Measurements from ENCODE around the gene ADAMTS10. TPM values are rescaled to one million over a fixed set of nuclear protein-coding genes. Genes with fewer than 3 reads are reported as not detected.

ADAMTS10 gene
- total and polyA plus RNA-seq, 2 of the 13 experiments (the other 11 are each of a cell fraction or from before 2014, with no cell fraction given), result 0.49 to 1.7 TPM

DNA sequence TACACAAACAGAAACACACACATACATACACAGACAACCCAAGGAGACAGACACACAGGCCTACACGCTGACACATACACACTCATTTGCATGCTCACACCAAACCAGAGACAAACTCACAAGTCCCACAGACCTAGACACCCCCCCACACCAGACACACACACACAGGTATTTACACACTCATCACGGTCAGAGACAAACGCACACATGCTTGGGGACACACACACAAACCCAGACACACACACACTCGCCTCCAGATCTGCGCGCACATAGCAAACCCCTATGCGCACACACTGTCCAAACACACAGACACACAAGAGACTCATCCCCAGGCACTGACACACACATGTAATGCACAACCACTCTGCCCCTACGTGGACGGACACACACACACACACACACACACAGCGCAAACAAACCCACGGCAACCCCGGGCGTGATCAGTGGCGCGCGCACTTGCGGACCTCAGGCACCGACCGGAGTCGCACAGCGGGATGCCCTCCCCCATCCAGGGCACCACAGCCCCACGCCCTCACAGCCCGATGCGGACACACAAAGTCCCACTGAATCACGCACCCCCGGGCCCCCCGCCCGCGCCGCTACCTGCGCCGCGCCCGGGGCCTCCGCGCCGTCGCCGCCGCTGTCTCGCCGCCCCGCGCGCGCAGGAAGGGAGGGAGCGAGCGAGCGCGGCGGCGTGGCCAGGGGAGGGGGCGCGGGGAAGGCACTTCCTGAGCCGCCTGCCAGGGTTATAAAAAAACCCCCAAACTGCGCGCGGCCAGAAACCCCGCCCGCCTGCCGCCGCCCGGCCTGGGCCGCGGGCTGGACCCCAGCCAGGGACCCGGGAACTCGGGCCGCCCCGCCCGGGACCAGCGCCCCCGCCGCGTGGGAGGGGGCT lies at the start of gene ADAMTS10 (continued):
- TF ChIP-seq, protein P1, sequence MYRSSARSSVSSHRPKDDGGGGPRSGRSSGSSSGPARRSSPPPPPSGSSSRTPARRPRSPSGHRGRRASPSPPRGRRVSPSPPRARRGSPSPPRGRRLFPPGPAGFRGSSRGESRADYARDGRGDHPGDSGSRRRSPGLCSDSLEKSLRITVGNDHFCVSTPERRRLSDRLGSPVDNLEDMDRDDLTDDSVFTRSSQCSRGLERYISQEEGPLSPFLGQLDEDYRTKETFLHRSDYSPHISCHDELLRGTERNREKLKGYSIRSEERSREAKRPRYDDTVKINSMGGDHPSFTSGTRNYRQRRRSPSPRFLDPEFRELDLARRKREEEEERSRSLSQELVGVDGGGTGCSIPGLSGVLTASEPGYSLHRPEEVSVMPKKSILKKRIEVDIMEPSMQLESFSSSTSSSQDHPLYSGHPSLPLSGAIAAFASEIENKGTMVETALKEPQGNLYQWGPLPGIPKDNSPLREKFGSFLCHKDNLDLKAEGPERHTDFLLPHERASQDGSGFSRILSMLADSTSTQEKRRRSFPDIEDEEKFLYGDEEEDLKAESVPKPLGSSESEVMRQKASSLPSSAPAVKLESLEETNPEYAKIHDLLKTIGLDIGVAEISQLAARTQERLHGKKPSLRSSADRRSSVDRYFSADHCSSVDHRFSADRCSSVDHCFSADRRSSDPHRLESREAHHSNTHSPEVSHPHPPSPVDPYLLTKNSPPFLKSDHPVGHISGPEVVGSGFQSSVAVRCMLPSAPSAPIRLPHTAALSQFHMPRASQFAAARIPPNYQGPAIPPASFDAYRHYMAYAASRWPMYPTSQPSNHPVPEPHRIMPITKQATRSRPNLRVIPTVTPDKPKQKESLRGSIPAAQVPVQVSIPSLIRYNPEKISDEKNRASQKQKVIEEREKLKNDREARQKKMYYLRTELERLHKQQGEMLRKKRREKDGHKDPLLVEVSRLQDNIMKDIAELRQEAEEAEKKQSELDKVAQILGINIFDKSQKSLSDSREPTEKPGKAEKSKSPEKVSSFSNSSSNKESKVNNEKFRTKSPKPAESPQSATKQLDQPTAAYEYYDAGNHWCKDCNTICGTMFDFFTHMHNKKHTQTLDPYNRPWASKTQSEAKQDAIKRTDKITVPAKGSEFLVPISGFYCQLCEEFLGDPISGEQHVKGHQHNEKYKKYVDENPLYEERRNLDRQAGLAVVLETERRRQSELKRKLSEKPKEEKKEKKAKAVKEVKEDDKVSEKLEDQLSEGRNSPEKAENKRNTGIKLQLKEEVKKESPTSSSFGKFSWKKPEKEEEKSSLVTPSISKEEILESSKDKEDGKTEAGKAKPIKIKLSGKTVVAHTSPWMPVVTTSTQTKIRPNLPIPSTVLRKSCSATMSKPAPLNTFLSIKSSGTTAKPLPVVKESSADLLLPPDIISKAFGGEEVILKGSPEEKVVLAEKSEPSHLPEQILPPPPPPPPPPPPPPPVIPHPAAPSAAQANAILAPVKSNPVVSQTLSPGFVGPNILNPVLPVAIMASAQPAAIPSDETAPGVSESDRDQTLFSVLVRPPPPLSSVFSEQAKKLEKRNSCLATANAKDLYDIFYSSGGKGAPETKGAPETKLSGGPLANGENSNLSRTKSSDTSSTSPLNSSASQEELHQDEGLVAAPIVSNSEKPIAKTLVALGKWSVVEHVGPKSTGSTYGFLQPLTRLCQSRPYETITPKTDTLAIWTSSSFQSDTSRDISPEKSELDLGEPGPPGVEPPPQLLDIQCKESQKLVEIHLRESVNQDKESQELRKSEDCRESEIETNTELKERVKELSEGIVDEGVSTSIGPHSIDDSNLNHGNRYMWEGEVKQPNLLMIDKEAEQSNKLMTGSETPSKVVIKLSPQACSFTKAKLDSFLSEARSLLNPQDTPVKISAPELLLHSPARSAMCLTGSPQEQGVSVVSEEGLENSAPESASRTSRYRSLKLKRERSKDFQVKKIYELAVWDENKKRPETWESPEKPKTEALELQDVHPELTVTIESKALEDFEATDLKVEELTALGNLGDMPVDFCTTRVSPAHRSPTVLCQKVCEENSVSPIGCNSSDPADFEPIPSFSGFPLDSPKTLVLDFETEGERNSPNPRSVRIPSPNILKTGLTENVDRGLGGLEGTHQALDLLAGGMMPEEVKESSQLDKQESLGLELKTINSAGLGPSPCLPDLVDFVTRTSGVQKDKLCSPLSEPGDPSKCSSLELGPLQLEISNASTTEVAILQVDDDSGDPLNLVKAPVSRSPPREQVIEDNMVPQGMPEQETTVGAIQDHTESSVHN (CRISPR knock-in tag; IDR thresholded peaks at IDR 0.05), result 0 out of 2 replicates have a peak, but pooled peaks have one; percentile 79
- TF ChIP-seq, protein P2, sequence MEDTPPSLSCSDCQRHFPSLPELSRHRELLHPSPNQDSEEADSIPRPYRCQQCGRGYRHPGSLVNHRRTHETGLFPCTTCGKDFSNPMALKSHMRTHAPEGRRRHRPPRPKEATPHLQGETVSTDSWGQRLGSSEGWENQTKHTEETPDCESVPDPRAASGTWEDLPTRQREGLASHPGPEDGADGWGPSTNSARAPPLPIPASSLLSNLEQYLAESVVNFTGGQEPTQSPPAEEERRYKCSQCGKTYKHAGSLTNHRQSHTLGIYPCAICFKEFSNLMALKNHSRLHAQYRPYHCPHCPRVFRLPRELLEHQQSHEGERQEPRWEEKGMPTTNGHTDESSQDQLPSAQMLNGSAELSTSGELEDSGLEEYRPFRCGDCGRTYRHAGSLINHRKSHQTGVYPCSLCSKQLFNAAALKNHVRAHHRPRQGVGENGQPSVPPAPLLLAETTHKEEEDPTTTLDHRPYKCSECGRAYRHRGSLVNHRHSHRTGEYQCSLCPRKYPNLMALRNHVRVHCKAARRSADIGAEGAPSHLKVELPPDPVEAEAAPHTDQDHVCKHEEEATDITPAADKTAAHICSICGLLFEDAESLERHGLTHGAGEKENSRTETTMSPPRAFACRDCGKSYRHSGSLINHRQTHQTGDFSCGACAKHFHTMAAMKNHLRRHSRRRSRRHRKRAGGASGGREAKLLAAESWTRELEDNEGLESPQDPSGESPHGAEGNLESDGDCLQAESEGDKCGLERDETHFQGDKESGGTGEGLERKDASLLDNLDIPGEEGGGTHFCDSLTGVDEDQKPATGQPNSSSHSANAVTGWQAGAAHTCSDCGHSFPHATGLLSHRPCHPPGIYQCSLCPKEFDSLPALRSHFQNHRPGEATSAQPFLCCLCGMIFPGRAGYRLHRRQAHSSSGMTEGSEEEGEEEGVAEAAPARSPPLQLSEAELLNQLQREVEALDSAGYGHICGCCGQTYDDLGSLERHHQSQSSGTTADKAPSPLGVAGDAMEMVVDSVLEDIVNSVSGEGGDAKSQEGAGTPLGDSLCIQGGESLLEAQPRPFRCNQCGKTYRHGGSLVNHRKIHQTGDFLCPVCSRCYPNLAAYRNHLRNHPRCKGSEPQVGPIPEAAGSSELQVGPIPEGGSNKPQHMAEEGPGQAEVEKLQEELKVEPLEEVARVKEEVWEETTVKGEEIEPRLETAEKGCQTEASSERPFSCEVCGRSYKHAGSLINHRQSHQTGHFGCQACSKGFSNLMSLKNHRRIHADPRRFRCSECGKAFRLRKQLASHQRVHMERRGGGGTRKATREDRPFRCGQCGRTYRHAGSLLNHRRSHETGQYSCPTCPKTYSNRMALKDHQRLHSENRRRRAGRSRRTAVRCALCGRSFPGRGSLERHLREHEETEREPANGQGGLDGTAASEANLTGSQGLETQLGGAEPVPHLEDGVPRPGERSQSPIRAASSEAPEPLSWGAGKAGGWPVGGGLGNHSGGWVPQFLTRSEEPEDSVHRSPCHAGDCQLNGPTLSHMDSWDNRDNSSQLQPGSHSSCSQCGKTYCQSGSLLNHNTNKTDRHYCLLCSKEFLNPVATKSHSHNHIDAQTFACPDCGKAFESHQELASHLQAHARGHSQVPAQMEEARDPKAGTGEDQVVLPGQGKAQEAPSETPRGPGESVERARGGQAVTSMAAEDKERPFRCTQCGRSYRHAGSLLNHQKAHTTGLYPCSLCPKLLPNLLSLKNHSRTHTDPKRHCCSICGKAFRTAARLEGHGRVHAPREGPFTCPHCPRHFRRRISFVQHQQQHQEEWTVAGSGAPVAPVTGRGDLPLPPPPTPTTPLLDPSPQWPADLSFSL (CRISPR knock-in tag; IDR thresholded peaks at IDR 0.05), result peak; percentile 97
- TF ChIP-seq ZIK1 (CRISPR knock-in tag; IDR thresholded peaks at IDR 0.05; ENCODE audit: borderline replicate concordance, low read depth), result 0 out of 2 replicates have a peak, but pooled peaks have one; percentile 25
- TF ChIP-seq EZH2 (conservative IDR thresholded peaks at IDR 0.05; ENCODE audit: low read depth, low read length), result peak; percentile 80; the same call in 1 of the 2 replicates
- no peak for TF ChIP-seq ZNF644 (CRISPR knock-in tag; IDR thresholded peaks at IDR 0.05; ENCODE audit: low read depth)
- TF ChIP-seq SP2 (CRISPR knock-in tag; IDR thresholded peaks at IDR 0.05), result no peak
- TF ChIP-seq, protein P3, sequence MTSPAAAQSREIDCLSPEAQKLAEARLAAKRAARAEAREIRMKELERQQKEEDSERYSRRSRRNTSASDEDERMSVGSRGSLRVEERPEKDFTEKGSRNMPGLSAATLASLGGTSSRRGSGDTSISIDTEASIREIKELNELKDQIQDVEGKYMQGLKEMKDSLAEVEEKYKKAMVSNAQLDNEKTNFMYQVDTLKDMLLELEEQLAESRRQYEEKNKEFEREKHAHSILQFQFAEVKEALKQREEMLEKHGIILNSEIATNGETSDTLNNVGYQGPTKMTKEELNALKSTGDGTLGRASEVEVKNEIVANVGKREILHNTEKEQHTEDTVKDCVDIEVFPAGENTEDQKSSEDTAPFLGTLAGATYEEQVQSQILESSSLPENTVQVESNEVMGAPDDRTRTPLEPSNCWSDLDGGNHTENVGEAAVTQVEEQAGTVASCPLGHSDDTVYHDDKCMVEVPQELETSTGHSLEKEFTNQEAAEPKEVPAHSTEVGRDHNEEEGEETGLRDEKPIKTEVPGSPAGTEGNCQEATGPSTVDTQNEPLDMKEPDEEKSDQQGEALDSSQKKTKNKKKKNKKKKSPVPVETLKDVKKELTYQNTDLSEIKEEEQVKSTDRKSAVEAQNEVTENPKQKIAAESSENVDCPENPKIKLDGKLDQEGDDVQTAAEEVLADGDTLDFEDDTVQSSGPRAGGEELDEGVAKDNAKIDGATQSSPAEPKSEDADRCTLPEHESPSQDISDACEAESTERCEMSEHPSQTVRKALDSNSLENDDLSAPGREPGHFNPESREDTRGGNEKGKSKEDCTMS (CRISPR knock-in tag; conservative IDR thresholded peaks at IDR 0.05), result no peak
- TF ChIP-seq HHEX (CRISPR knock-in tag; IDR thresholded peaks at IDR 0.05), result no peak
- no peak for TF ChIP-seq ZNF232 (CRISPR knock-in tag; IDR thresholded peaks at IDR 0.05; ENCODE audit: borderline replicate concordance)
- TF ChIP-seq KAT7 (CRISPR knock-in tag; IDR thresholded peaks at IDR 0.05; ENCODE audit: borderline replicate concordance), result 0 out of 2 replicates have a peak, but pooled peaks have one; percentile 20

All from HepG2 (cell line).